K562 (cell line): Measurements from ENCODE around the gene GLIPR2.

ENCODE experiments used
- ATF7 ChIP-seq: fragments of 450-650 bp; IDR thresholded peaks from 2 replicates; pipeline ENCODE4 v1.7.1; 2014; ENCODE audit warnings: mild to moderate bottlenecking, moderate library complexity
- CTCF ChIP-seq, 3 experiments: IDR thresholded peaks in 2 of 3; conservative IDR thresholded peaks in 1 of 3; 2 replicates each; pipeline ENCODE4 v1.5.1; 2011 to 2012; ENCODE audit warnings: low read length in 3 of 3, mild to moderate bottlenecking in 3 of 3, control low read depth in 2 of 3, improper control_type of control experiment in 1 of 3, inconsistent platforms in 1 of 3, low read depth in 1 of 3, mixed read lengths in 1 of 3, moderate library complexity in 1 of 3; ENCODE audit not compliant: insufficient read depth in 2 of 3
- FOXP1 ChIP-seq: sonication (generic); formaldehyde crosslinking; IDR thresholded peaks from 2 replicates; pipeline ENCODE4 v1.8.0; 2022; ENCODE audit warnings: mild to moderate bottlenecking, missing genetic modification reagents
- GABPA ChIP-seq: fragments of 200-800 bp; sonication (Bioruptor generic); conservative IDR thresholded peaks from 2 replicates; pipeline ENCODE4 v1.6.1; 2016; ENCODE audit warnings: low read depth, missing genetic modification characterization, missing compliant biosample characterization
- MAX ChIP-seq: sonication (generic); formaldehyde crosslinking; IDR thresholded peaks from 2 replicates; pipeline ENCODE4 v1.9.0; 2022; ENCODE audit warnings: mild to moderate bottlenecking, missing genetic modification reagents
- POLR2A ChIP-seq: fragments of 450-650 bp; conservative IDR thresholded peaks from 2 replicates; pipeline ENCODE4 v1.6.1; 2016
- POLR2AphosphoS5 ChIP-seq: IDR thresholded peaks from 2 replicates; pipeline ENCODE4 v1.6.1; 2011; ENCODE audit warnings: mild to moderate bottlenecking, low read depth, low read length, moderate library complexity; ENCODE audit not compliant: control insufficient read depth, insufficient read depth
- POLR3A ChIP-seq: IDR thresholded peaks from 2 replicates; pipeline ENCODE4 v1.6.1; 2011; ENCODE audit warnings: borderline replicate concordance, mild to moderate bottlenecking, moderate library complexity; ENCODE audit not compliant: insufficient read length, insufficient read depth; ENCODE audit errors: extremely low read depth
- TBL1XR1 ChIP-seq, 2 experiments: IDR thresholded peaks; 2 replicates each; pipeline ENCODE4 v1.6.1; 2012; ENCODE audit warnings: improper control_type of control experiment in 2 of 2, low read length in 2 of 2, mild to moderate bottlenecking in 1 of 2
- ZBTB40 ChIP-seq, 2 experiments: fragments of 450-650 bp in 1 of 2; sonication (generic) in 1 of 2; formaldehyde crosslinking in 1 of 2; IDR thresholded peaks; 2 replicates each; pipeline versions ENCODE4 v1.7.1 to v1.9.0; 2016 to 2022; ENCODE audit warnings: inconsistent platforms in 1 of 2, mild to moderate bottlenecking in 1 of 2, missing genetic modification reagents in 1 of 2
- ZNF766 ChIP-seq: fragments of 200-800 bp; sonication (Bioruptor generic); conservative IDR thresholded peaks from 2 replicates; pipeline ENCODE4 v1.6.1; 2016; ENCODE audit warnings: missing genetic modification characterization, missing compliant biosample characterization

GRCh38 chr9:36163786-36164170 is 27.2 kb downstream of the GLIPR2 start:
- TF ChIP-seq CTCF (IDR thresholded peaks at IDR 0.05 in 2 of 3, conservative IDR thresholded peaks at IDR 0.05 in 1 of 3; ENCODE audit: insufficient read depth in 2 of 3, low read depth in 1 of 3, low read length in 3 of 3) (no peak), POLR2A (no peak), ZBTB40 (IDR thresholded peaks at IDR 0.05) (no peak), ZBTB40 (CRISPR knock-in tag; IDR thresholded peaks at IDR 0.05) (no peak), ZNF766 (CRISPR knock-in tag) (no peak), TBL1XR1 (IDR thresholded peaks at IDR 0.05; ENCODE audit: low read length in 2 of 2) (no peak), MAX (CRISPR knock-in tag) (no peak), POLR3A (no peak), GABPA (no peak), ATF7 (no peak), FOXP1 (CRISPR knock-in tag) (no peak), POLR2AphosphoS5 (no peak)
